HG02870 (cell line): ENCODE data around the gene FCN3.

Experiments
- ATAC-seq: cut with Tn5 transposase; IDR thresholded peaks from one replicate; pipeline ENCODE4 v1.9.1; 2021; ENCODE audit warnings: mild to moderate bottlenecking, moderate library complexity; ENCODE audit not compliant: unreplicated experiment

FCN3 gene

DNA sequence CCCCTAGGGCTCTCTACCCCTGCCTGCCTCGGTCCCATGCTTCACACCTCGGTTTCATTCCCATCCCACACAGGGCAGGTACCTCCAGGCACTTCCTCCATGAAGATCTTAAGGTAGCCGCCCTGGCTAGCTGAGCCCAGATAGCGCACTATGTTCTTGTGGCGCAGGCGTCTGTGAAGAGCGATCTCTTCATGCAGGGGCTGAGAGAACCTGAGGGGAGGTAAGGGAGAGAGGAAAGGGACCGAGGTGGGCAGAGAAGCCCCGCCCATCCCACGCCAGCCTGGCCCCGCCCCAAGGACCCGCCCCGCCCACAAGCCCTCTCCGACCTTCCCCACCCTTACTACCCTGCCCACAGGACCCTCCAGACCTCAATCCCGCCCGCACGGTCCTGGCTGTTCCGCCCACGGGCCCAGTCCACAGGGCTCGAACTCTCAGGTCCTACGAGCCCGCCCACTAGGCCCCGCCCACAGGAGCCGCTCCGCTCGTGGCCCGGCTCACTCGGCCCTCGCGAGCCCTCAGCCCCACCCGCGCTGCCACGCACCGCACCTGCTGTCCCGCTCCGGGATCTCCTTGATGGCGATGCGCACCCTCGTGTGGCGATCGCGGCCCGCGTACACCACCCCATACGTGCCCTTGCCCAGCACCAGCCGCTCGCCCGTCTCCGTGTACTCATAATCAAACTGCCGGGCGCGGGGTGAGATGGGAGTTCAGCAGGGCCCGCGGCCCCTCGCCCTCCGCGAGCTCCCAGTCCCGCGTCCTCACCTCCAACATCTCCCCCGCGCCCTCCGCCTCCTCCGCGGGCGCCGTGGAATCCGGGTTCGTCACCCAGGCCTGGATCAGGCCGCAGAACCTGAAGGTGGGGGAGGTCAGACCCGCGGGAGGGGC lies 14.2 kb downstream of the FCN3 start:
- no peak for ATAC-seq

DNA sequence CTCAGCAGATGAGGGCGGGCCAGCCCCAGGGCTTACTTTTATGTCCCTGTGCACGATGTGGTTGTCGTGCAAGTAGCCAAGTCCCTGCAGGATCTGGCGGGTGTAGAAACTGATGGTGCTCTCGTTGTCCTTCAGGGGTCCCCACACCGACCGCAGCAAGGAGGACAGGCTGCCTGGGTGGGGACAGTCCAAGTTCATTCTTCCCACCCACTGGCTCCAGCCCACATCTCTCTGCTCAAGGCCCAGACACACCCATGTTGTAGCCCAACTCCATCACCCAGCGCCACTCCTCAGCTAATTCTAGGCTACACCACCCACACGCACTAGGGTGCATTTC lies 14.8 kb downstream of the FCN3 start:
- no peak for ATAC-seq

GRCh38 chr1:27358928-27359313 lies 15.7 kb downstream of the FCN3 start:
- no peak for ATAC-seq

DNA sequence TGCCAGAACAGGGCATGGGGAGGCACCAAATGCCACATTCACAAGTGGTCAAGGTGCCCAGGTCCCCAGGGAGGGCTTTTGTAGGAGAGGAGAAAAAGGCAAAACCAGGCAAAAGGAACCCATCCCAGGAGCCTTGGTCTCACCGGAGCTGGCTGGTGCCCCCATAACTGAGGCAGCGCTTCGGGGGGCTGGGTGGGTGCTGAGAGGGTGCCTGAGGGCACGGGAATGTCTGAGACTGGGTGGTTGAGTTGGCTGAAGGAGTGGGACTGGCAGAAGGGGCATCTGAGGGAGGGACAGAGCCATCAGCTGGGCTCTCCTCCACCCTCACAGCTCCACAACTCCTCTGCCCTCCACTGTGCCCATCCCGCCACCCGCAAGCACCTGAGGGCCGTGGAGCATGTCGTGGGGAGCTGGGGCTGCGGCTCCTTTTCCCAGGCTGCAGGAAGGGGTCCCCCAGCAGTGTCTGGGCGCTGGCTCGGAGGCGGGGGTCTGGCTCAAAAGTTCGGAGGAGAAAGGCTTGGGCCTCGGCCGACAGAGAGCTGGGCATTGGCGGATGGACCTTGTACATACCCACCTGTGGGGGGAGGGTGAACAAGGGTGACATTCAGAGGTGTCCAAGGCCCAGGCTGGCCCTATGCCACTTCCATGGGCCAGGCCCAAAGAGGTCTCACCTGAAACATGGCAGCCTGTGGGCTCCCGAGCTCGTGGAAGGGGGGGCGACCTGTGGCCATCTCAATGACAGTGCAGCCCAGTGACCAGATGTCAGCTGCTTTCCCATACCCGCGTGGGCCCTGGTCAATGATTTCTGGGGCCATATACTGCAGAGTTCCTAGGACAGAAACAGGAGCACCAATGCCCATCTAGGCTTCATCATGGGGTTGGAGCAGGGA lies 16.3 kb downstream of the FCN3 start:
- no peak for ATAC-seq

DNA sequence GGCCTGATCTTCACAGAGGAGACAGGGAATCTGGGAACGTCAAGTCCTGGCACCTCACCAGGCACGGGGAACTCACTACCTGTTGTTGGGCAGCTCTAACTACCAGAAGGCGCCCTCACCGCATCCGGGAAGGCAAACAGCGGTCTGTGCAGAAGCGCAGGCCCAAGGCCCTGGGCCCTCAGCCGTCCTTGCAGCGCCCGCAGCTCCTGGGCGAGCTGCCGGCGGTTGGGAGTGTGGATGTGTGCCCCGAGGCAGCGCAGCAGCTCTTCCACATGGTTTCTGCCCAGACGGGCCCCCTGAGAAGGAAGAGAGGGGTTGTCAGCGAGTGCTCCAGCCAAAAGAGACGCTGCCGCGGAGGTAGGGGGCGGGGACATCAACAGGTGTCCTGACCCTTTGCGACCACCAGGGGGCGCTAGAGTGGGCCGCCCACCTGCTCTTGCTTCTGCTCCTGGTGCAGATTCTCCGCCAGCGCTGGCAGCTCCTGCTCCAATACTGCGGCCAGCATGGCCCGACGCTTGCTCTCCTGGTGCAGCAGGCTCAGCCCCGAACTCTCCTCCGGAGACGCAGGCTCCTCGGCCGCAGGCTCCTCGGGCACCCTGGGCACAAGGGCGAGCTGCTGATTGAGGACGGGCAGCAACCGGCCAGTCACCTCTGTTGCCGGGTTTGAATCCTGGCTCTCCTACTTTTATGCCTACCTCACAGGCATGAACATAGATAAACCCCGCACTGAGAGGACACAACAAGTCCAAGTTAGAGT lies 17.2 kb downstream of the FCN3 start:
- ATAC-seq, result no peak

DNA sequence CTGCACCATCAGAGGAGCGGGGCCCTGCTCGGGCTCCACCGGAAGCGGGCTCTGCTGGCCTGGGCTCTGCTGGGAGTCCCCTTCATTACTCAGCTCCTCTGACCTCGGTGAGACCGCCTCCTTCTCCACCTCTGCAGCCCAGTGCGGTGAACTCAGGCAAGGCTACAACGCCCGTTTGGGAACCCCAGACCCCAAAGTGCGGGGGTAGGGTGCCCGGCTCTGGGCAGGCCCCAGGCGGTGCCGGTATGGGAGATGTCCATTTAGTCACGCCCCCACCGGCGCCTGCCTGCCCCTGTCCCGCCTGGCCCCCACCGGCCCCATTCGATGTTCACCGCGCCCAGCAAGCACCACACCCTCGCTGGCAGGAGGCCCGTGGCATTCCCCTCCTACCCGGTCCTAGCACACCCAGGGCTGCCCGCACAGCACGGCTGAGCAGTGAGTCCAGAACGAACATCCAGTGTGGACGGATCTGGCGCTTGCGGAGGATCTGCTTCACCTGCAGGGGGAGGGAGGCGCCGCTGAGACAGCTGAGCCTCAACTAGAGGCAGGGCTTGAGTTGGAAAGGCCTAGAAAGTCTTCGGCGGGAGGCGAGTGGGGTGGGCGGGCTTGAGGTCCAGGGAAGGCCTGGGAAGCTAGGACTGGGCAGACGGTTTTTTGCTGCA lies 17.9 kb downstream of the FCN3 start:
- ATAC-seq, result no peak

- ATAC-seq, result no peak
Observed at GRCh38 chr1:27356277-27356618, 18.4 kb downstream of the FCN3 start.

DNA sequence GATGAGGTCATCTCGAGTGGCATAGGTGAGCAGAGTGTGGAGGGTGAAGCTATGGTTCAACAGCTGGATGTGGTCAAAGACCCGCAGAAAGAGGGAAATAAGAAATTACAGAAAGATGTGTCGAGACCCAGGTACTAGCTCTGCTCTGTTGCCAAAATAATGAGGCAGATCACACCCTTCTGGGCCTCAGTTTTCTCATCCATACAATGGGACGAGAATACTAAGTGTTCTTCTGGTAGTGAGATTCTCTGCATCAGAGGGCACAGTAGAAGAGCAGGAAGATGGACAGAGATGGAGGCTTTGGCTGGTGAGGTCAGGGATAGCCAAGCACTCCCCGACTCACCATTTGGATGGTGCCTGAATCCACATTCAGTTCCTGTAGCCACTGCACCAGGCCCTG lies 18.9 kb downstream of the FCN3 start:
- ATAC-seq, result no peak

- ATAC-seq, result no peak
Observed at GRCh38 chr1:27353629-27354028, 21.0 kb downstream of the FCN3 start.

DNA sequence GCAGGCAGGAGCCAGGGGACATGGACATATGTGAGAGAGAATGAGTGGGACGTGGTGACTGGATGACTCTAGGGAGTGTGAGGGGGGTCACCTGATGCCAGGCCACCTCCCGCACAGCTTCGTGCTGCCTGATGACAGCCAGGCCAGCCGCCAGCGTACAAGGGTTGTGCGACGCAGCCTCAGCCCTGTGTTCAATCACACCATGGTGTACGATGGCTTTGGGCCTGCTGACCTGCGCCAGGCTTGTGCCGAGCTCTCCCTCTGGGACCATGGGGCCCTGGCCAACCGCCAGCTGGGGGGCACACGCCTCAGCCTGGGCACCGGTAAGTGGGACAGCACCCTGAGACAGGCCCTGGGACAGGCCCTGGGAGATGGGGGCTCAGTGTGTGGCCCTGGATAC lies 21.5 kb downstream of the FCN3 start:
- no peak for ATAC-seq

- ATAC-seq, result no peak
Observed at GRCh38 chr1:27351541-27352107, 23.0 kb downstream of the FCN3 start.

DNA sequence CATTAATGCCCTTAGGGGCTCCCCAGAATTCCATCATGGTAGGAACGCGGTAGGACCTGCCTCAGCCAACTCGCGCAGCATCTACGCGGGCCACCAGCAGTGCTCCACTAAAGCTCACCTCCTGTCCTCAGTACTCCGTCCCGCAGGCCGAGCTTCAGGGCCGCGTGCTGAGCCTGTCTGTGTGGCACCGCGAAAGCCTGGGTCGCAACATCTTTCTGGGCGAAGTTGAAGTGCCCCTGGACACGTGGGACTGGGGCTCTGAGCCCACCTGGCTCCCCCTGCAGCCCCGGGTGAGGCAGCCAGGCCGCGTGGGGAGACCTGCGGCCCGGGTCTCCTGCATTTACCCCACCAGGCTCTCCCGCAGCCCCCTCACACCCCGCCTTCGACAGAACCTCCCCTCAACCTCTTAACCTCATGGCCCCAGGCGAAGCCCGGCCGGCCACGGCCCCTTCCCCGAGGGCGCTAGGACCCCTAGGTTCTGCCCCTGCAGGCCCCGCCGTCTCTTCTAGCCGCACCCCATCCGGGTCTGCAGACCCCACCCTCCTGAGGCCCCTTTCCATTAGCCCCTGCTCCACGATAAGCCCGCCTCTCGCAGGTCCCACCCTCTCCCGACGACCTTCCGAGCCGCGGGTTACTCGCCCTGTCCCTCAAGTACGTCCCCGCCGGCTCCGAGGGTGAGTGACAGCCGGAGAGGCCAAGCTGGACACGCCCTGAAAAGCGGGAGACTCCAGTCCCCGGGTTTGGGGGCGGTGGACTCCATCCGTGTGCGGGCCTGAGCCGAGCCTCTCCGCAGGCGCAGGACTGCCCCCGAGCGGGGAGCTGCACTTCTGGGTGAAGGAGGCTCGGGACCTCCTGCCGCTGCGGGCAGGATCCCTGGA lies 23.7 kb downstream of the FCN3 start:
- ATAC-seq, result no peak

DNA sequence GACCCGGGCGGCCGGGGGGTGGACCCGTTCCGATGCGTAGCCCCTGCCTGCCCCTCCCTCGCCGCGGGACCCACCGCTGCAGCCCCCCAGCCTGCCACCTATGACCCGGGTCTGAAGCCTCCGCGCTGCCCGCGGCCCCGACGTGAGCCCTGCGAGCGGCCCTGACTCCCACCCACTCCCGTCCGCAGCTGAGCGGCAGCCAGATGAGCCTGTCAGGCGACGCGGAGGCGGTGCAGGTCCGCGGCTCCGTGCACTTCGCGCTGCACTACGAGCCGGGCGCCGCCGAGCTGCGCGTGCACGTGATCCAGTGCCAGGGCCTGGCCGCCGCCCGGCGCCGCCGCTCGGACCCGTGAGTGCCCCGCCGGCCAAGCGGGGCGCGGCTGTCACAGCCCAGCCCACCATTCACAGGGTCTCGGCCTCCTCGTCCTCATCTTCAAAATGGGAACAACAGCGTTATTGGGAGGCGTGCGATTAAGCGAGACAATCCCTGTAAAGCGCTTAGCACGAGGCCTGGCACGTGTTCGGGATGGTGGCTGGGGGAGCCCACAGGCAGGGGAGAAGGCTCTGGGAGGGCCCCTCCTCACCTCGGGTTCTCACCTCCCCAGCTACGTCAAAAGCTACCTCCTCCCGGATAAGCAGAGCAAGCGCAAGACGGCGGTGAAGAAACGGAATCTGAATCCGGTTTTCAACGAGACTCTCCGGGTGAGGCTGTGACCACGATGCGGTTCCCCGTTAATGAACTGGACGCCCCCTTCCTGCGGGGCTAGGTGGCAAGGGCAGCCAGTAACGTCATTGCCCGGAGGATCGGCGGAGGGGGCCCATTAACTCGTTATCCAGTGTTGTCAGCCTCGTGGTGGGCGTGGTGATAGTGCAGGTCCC lies 24.6 kb downstream of the FCN3 start:
- ATAC-seq, result no peak

DNA sequence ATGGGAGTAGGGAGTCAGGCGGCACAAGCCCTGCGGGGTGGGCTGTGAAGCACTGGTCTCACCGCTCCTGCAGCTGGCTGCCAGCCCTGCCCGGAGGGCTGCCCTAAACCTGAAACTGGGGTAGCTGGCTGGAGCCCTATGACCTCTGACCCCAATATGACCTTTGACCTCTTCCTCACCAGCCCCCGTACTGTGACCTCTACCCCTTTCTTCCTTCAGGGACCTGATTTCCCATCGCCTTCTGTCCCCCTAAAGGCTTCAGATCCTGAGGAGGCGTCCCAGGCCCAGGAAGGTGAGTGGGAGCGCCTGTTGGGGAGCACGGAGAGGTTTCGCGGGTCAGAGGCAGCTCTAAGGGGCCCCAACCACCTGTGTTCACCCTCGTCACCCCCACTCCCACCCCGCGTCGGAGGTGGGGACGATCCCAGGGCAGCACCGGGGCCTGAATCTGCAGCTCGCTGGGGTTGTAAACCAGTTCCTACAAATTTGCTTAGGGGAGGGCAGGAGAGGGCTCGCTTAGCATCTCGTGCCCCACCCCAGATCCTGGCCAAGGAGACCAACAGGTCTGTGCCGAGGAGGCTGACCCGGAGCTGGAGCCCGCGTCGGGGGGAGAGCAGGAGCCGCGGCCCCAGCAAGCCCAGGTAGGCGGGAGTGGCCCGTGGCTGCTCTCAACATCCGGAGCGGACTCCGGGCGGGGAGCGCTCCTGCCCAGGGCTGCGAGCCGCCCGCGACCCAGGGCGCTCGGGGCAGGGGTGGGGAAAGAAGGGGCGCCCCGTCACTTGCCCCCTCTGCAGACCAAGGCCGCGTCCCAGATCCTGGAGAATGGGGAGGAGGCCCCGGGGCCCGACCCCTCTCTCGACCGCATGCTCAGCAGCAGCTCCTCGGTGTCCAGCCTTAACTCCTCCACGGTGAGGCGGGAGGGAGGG lies 25.5 kb downstream of the FCN3 start:
- ATAC-seq, result no peak

DNA sequence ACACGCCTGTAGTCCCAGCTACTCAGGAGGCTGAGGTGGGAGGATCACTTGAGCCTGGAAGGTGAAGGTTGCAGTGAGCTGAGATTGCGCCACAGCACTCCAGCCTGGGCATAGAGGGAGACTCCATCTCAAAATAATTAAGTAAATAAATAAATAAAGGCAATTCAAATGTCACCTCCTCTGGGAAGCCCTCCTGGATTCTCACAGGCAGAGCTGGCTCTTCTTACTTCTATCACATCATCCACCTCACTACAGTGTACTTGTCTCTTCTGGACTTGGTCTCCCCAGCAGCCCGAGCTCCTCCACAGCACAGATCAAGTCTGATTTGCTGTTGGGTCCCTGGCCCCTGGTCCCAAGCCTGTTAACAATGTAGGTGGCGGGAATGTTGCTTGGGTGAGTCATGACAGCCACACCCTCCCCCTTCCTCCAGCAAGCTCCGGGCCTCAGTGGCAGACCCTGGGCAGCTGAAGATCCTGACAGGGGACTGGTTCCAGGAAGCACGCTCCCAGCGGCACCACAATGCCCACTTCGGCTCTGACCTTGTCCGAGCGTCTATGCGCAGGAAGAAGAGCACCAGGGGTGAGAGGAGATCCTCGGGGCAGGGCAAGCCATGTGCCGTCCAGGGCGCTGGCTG lies 27.5 kb downstream of the FCN3 start:
- no peak for ATAC-seq

DNA sequence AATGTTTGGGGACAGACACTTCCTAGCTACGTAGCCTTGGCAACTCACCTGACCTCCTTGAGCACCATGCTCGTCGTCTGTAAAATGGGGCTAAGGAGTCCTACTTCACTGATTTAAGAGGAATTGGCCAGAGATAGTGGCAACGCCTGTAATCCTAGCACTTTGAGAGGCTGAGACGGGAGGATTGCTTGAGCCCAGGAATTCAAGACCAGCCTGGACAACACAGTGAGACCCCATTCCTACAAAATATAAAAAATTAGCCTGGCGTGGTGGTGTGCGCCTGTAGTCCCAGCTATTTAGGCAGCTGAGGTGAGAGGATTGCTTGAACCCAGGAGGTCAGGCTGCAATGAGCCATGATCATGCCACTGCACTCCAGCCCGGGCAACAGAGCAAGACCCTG lies 28.3 kb downstream of the FCN3 start:
- ATAC-seq, result no peak

DNA sequence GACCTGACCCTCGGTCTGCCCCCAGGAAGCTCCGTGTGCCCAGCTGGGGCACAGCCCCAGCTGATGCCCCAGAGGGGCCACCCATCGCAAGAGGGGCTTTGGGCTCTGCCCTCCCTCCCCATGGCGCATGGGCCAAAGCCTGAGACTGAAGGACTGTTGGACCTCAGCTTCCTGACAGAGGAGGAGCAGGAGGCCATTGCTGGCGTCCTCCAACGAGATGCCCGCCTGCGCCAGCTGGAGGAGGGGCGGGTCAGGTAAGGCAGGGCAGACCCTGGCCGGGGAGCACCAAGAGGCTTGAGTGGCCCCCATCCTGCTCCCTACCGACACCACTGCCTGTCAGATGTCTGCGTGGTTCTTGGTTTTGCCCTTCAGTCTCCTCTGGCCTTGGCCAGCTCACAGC lies 29.4 kb downstream of the FCN3 start:
- no peak for ATAC-seq
